GM12878 (cell line): Measurements from ENCODE around the gene TATDN3. TPM values are rescaled to one million over a fixed set of nuclear protein-coding genes. Genes with fewer than 3 reads are reported as not detected.

Source experiments
- ATAC-seq: fragments of 200-7000 bp; cut with Tn5 transposase; 3 replicates; pipeline ENCODE4 v1.9.1; 2020; ENCODE audit warnings: mild to moderate bottlenecking, moderate library complexity
- BruUV-seq: library from RNA; stranded (reverse); fragments of 400-500 nt; replicated peaks from 2 replicates; lab custom pipeline; 2021; lab: Mats Ljungman, UMichigan
- CTCF ChIA-PET: fragments of 300-600 bp; sonication (Branson Sonifier 250); formaldehyde crosslinking; extraction: SDS; loops from one replicate; lab custom pipeline; 2021; ENCODE audit warnings: inconsistent platforms; lab: Yijun Ruan, JAX
- POLR2A ChIA-PET: fragments of 350-600 bp; formaldehyde crosslinking; extraction: SDS; loops from one replicate; lab custom pipeline; 2021; ENCODE audit warnings: inconsistent platforms; lab: Charles Lee
- RAD21 ChIA-PET: fragments of 300-600 bp; sonication (Branson Sonifier 250); formaldehyde crosslinking; loops from one replicate; lab custom pipeline; 2023; ENCODE audit warnings: antibody characterized with exemption; ENCODE audit not compliant: unreplicated experiment; lab: Charles Lee
- SMC1A ChIA-PET: fragments of 300-600 bp; sonication (Branson Sonifier 250); formaldehyde crosslinking; loops from one replicate; lab custom pipeline; 2023; ENCODE audit not compliant: unreplicated experiment, uncharacterized antibody; lab: Charles Lee
- DNase-seq: peaks from one replicate; pipeline ENCODE4 v3.0.0-alpha.2; 2011; ENCODE audit warnings: low read depth, low spot score
- FAIRE-seq: peaks from 3 replicates; lab custom pipeline; 2011; peaks lifted over from hg19 to GRCh38; lab: Jason Lieb, UNC
- H2AFZ ChIP-seq: 2 replicates; pipeline ENCODE4 v1.6.0; 2011; ENCODE audit warnings: low read depth, low read length, control low read depth; ENCODE audit not compliant: control insufficient read depth
- H3K27ac ChIP-seq: 2 replicates; pipeline ENCODE4 v1.5.1; 2011; ENCODE audit warnings: control low read depth; ENCODE audit not compliant: control insufficient read depth, insufficient read depth
- H3K27me3 ChIP-seq, 2 experiments: replicated peaks in 1 of 2; 2 replicates each; pipeline versions ENCODE4 v1.6.0 to v1.6.1; 2011; ENCODE audit warnings: low read length in 1 of 2; ENCODE audit not compliant: control insufficient read depth in 2 of 2, insufficient read depth in 2 of 2
- H3K36me3 ChIP-seq, 2 experiments: 2 replicates each; pipeline ENCODE4 v1.5.1; 2011; ENCODE audit warnings: low read length in 1 of 2; ENCODE audit not compliant: control insufficient read depth in 2 of 2, insufficient read depth in 2 of 2
- H3K4me1 ChIP-seq: 2 replicates; pipeline ENCODE4 v1.6.1; 2011; ENCODE audit warnings: mild to moderate bottlenecking, low read length, moderate library complexity, mixed read lengths; ENCODE audit not compliant: control insufficient read depth, insufficient read depth
- H3K4me2 ChIP-seq: 2 replicates; pipeline ENCODE4 v1.6.0; 2011; ENCODE audit warnings: control low read depth; ENCODE audit not compliant: control insufficient read depth, insufficient read depth
- H3K4me3 ChIP-seq: fragments of 200-600 bp; sonication (generic); 2 replicates; pipeline ENCODE4 v1.5.1; 2016
- H3K79me2 ChIP-seq: 2 replicates; pipeline ENCODE4 v1.6.0; 2011; ENCODE audit warnings: low read length; ENCODE audit not compliant: control insufficient read depth, insufficient read depth
- H3K9ac ChIP-seq: 2 replicates; pipeline ENCODE4 v1.8.0; 2011; ENCODE audit warnings: low read length, control low read depth, mixed read lengths; ENCODE audit not compliant: control insufficient read depth, insufficient read depth
- H3K9me3 ChIP-seq: replicated peaks from 3 replicates; pipeline ENCODE4 v1.5.1; 2011; ENCODE audit warnings: mild to moderate bottlenecking, low read length; ENCODE audit not compliant: control insufficient read depth, insufficient read depth
- H4K20me1 ChIP-seq: 2 replicates; pipeline ENCODE4 v1.6.0; 2011; ENCODE audit not compliant: control insufficient read depth, insufficient read depth
- BHLHE40 ChIP-seq, 2 experiments: fragments of 450-650 bp in 1 of 2; IDR thresholded peaks; 2 replicates each; pipeline ENCODE4 v1.6.1; 2011 to 2017; ENCODE audit warnings: low read depth in 2 of 2, borderline replicate concordance in 1 of 2, improper control_type of control experiment in 1 of 2, low read length in 1 of 2, mild to moderate bottlenecking in 1 of 2
- CBX3 ChIP-seq: fragments of 200-600 bp; sonication (generic); IDR thresholded peaks from 2 replicates; pipeline ENCODE4 v1.6.1; 2016; ENCODE audit warnings: low read depth, borderline replicate concordance
- EZH2 ChIP-seq: IDR thresholded peaks from 2 replicates; pipeline ENCODE4 v1.6.1; 2012; ENCODE audit warnings: low read depth, mild to moderate bottlenecking, control low read depth, inconsistent platforms, low read length, borderline replicate concordance; ENCODE audit not compliant: control insufficient read depth
- FOXK2 ChIP-seq: fragments of 450-650 bp; IDR thresholded peaks from 2 replicates; pipeline ENCODE4 v1.6.1; 2017; ENCODE audit warnings: mild to moderate bottlenecking, moderate library complexity
- GABPA ChIP-seq: IDR thresholded peaks from 2 replicates; pipeline ENCODE4 v1.6.1; 2014; ENCODE audit warnings: antibody characterized with exemption, low read depth, mild to moderate bottlenecking, inconsistent platforms
- GATAD2B ChIP-seq: fragments of 450-650 bp; conservative IDR thresholded peaks from 2 replicates; pipeline ENCODE4 v1.6.1; 2017; ENCODE audit warnings: low read depth, mild to moderate bottlenecking, moderate library complexity
- LARP7 ChIP-seq: fragments of 450-650 bp; IDR thresholded peaks from 2 replicates; pipeline ENCODE4 v1.6.1; 2017; ENCODE audit warnings: mild to moderate bottlenecking
- MYC ChIP-seq: IDR thresholded peaks from 2 replicates; pipeline ENCODE4 v1.6.1; 2011; ENCODE audit warnings: mild to moderate bottlenecking, low read length, moderate library complexity, inconsistent platforms; ENCODE audit not compliant: insufficient read depth, insufficient replicate concordance, insufficient read length, severe bottlenecking
- NFYA ChIP-seq: IDR thresholded peaks from 2 replicates; pipeline ENCODE4 v1.6.1; 2011; ENCODE audit warnings: low read depth, mild to moderate bottlenecking, low read length, improper control_type of control experiment, borderline replicate concordance
- NRF1 ChIP-seq: conservative IDR thresholded peaks from 2 replicates; pipeline ENCODE4 v1.6.1; 2011; ENCODE audit warnings: mild to moderate bottlenecking, low read depth, low read length, improper control_type of control experiment
- SRF ChIP-seq, 2 experiments: IDR thresholded peaks; 2 replicates each; pipeline ENCODE4 v1.6.1; 2011; ENCODE audit warnings: low read depth in 2 of 2, low read length in 2 of 2, mild to moderate bottlenecking in 1 of 2, moderate library complexity in 1 of 2
- SUPT20H ChIP-seq: IDR thresholded peaks from 2 replicates; pipeline ENCODE4 v1.6.1; 2011; ENCODE audit warnings: low read depth, mild to moderate bottlenecking, low read length, moderate library complexity, borderline replicate concordance; ENCODE audit not compliant: control insufficient read depth
- TARDBP ChIP-seq: IDR thresholded peaks from 2 replicates; pipeline ENCODE4 v1.6.1; 2016; ENCODE audit warnings: borderline replicate concordance
- YY1 ChIP-seq: IDR thresholded peaks from 2 replicates; pipeline ENCODE4 v1.6.1; 2011; ENCODE audit warnings: low read depth, mild to moderate bottlenecking, low read length
- ZNF217 ChIP-seq: fragments of 450-650 bp; IDR thresholded peaks from 2 replicates; pipeline ENCODE4 v1.6.1; 2017; ENCODE audit warnings: antibody characterized with exemption, mild to moderate bottlenecking
- ZNF274 ChIP-seq: IDR thresholded peaks from one replicate; pipeline ENCODE4 v1.8.0; 2011; ENCODE audit not compliant: insufficient read length, insufficient read depth
- WGBS: methylation state at CpG from one replicate; pipeline ENCODE4 v1.1.6; 2016; ENCODE audit warnings: low lambda C conversion rate; ENCODE audit not compliant: insufficient replicate concordance, insufficient coverage; ENCODE audit errors: missing lambda C conversion rate; 5-methylcytosine and 5-hydroxymethylcytosine counted together
- in situ Hi-C: fragments of 300-500 bp; cut with MboI; formaldehyde crosslinking; loops from 9 replicates; pipeline ENCODE4 v1.14.3; 2018; ENCODE audit warnings: mixed read lengths
- intact Hi-C: fragments of 100-400 bp; cut with micrococcal nuclease; formaldehyde crosslinking; loops from one replicate; pipeline ENCODE4 v1.14.2; 2022; ENCODE audit not compliant: unreplicated experiment
- polyA plus RNA-seq, 11 experiments: library from polyadenylated mRNA; depleted of rRNA in 4 of 11; unstranded in 6 of 11; stranded (reverse) in 5 of 11; fragments of >200 nt; fragmentation: Nextera tagmentation in 4 of 11; fragmentation: Illumina TruSeq in 1 of 11; extraction: Ambion mirVana in 4 of 11; extraction: Trizol in 1 of 11; gene quantifications; 1 replicate in 1 of 11; 2 replicates in 10 of 11; pipeline versions ENCODE4 v1.2.1 to v1.2.3, GENCODE V29; 2011 to 2016; ENCODE audit warnings: inconsistent platforms in 2 of 11, missing spikeins in 2 of 11, low read depth in 1 of 11
- total RNA-seq, 4 experiments: library from RNA; depleted of rRNA in 3 of 4; stranded (reverse); fragments of >200 nt in 3 of 4; fragmentation: Illumina TruSeq in 1 of 4; extraction: Trizol in 1 of 4; gene quantifications; 2 replicates each; pipeline versions ENCODE4 v1.2.1 to v1.2.3, GENCODE V29; 2013 to 2021
- TF ChIP-seq, protein P1 (sequence below): IDR thresholded peaks from 2 replicates; pipeline ENCODE4 v1.6.1; 2012; ENCODE audit warnings: mild to moderate bottlenecking, low read depth, low read length
- TF ChIP-seq, protein P2 (sequence below): fragments of 450-650 bp; IDR thresholded peaks from 2 replicates; pipeline ENCODE4 v1.6.1; 2018; ENCODE audit warnings: mild to moderate bottlenecking, low read depth, moderate library complexity; ENCODE audit not compliant: partially characterized antibody

Gene TATDN3
- total and polyA plus RNA-seq, 10 of the 15 experiments (the other 5 are each of a cell fraction or from before 2014, with no cell fraction given): 15.5 to 40.0 (median 22.7) TPM

DNA sequence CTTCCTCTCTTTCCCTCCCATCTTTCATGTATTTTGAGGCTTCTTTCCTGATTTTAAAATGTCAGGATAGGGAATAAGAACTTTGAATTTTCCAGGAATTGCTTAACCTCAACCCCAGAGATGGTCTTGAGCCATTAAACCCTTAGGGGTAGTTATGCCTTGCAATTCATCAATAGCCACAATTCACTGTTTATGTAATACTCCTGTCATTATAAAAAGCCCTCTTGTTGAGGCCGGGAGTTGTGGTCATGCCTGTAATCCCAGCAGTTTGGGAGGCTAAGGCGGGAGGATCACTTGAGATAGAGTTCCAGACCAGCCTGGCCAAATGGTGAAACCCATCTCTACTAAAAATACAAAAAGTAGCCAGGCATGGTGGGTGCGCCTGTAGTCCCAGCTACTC lies 31.3 kb downstream of the TATDN3 start:
- SMC1A ChIA-PET: no interaction called here
- no peaks in the 10 kb centered on the region for H3K27me3 ChIP-seq
- no peaks in the 10 kb centered on the region for H3K79me2 ChIP-seq
- POLR2A ChIA-PET: interaction anchor here (1.4 kb wide), 1 partner anchor 11 kb away, joined by 5 read pairs; no protein-coding TSS in a partner anchor
- peaks cover 18% of the 10 kb centered on the region for H3K9me3 ChIP-seq
- H4K20me1 ChIP-seq: no peaks in the 10 kb centered on the region
- H3K27ac ChIP-seq: no peak overlapping the region
- intact Hi-C loops (no loop called here), in situ Hi-C loops (no loop called here)
- H3K4me2 ChIP-seq: no peak overlapping the region
- peaks cover 16% of the 10 kb centered on the region for H3K4me1 ChIP-seq
- no peak for DNase-seq
- ATAC-seq: no peak
- TF ChIP-seq TARDBP: no peak
- TF ChIP-seq GABPA: no peak
- no peak for TF ChIP-seq FOXK2
- no peak for TF ChIP-seq ZNF274
- no peak for TF ChIP-seq GATAD2B
- no peak for TF ChIP-seq MYC
- TF ChIP-seq CBX3: no peak
- no peak for TF ChIP-seq SRF (IDR thresholded peaks at IDR 0.05; ENCODE audit: low read depth in 2 of 2, low read length in 2 of 2)
- TF ChIP-seq BHLHE40 (IDR thresholded peaks at IDR 0.05; ENCODE audit: borderline replicate concordance in 1 of 2, low read depth in 2 of 2, low read length in 1 of 2): no peak
- TF ChIP-seq EZH2: no peak
- TF ChIP-seq LARP7: no peak
- TF ChIP-seq NFYA: no peak
- no peak for TF ChIP-seq NRF1
- no peak for TF ChIP-seq ZNF217
- TF ChIP-seq YY1: no peak
- TF ChIP-seq, protein P1, sequence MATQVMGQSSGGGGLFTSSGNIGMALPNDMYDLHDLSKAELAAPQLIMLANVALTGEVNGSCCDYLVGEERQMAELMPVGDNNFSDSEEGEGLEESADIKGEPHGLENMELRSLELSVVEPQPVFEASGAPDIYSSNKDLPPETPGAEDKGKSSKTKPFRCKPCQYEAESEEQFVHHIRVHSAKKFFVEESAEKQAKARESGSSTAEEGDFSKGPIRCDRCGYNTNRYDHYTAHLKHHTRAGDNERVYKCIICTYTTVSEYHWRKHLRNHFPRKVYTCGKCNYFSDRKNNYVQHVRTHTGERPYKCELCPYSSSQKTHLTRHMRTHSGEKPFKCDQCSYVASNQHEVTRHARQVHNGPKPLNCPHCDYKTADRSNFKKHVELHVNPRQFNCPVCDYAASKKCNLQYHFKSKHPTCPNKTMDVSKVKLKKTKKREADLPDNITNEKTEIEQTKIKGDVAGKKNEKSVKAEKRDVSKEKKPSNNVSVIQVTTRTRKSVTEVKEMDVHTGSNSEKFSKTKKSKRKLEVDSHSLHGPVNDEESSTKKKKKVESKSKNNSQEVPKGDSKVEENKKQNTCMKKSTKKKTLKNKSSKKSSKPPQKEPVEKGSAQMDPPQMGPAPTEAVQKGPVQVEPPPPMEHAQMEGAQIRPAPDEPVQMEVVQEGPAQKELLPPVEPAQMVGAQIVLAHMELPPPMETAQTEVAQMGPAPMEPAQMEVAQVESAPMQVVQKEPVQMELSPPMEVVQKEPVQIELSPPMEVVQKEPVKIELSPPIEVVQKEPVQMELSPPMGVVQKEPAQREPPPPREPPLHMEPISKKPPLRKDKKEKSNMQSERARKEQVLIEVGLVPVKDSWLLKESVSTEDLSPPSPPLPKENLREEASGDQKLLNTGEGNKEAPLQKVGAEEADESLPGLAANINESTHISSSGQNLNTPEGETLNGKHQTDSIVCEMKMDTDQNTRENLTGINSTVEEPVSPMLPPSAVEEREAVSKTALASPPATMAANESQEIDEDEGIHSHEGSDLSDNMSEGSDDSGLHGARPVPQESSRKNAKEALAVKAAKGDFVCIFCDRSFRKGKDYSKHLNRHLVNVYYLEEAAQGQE: no peak
- TF ChIP-seq, protein P2, sequence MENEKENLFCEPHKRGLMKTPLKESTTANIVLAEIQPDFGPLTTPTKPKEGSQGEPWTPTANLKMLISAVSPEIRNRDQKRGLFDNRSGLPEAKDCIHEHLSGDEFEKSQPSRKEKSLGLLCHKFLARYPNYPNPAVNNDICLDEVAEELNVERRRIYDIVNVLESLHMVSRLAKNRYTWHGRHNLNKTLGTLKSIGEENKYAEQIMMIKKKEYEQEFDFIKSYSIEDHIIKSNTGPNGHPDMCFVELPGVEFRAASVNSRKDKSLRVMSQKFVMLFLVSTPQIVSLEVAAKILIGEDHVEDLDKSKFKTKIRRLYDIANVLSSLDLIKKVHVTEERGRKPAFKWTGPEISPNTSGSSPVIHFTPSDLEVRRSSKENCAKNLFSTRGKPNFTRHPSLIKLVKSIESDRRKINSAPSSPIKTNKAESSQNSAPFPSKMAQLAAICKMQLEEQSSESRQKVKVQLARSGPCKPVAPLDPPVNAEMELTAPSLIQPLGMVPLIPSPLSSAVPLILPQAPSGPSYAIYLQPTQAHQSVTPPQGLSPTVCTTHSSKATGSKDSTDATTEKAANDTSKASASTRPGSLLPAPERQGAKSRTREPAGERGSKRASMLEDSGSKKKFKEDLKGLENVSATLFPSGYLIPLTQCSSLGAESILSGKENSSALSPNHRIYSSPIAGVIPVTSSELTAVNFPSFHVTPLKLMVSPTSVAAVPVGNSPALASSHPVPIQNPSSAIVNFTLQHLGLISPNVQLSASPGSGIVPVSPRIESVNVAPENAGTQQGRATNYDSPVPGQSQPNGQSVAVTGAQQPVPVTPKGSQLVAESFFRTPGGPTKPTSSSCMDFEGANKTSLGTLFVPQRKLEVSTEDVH: no peak
- TF ChIP-seq SUPT20H: no peak
- H3K4me3 ChIP-seq: no peak overlapping the region
- no peak for FAIRE-seq
- RAD21 ChIA-PET: interaction anchor here (0.6 kb wide), 2 partner anchors 79 to 162 kb away, joined by 3 read pairs; no protein-coding TSS in a partner anchor
- H3K36me3 ChIP-seq: no peaks in the 10 kb centered on the region
- 89% methylated on average over 3 of the region's 3 CpGs for WGBS
- no TSS peak for BruUV-seq
- H2AFZ ChIP-seq: no peak overlapping the region
- CTCF ChIA-PET: no interaction called here
- no peak overlapping the region for H3K9ac ChIP-seq
